Astrocyte of the cerebellum (primary cell): Measurements from ENCODE around the gene GAL3ST3.
"Not testable (repeated sequence)": the region's sequence is repeated elsewhere in the genome, so short reads cannot be mapped to it uniquely, and the experiment has no call there.

Experiments
- DNase-seq: peaks from one replicate; pipeline ENCODE4 v3.0.0-alpha.2; 2011; ENCODE audit warnings: low read depth
- H3K4me3 ChIP-seq: 2 replicates; pipeline ENCODE4 v1.5.1; 2011; ENCODE audit warnings: mild to moderate bottlenecking, low read depth, low read length, moderate library complexity
- in situ Hi-C: cut with HindIII; loops from 2 replicates; pipeline ENCODE4 v1.10.0; 2017; ENCODE audit warnings: low sequenced_read_pairs
- TF ChIP-seq, protein P1 (sequence below): IDR thresholded peaks from 2 replicates; pipeline ENCODE4 v1.5.1; 2012; ENCODE audit warnings: low read length, low read depth, moderate library complexity, mild to moderate bottlenecking; ENCODE audit errors: missing control alignments

GAL3ST3 gene

DNA sequence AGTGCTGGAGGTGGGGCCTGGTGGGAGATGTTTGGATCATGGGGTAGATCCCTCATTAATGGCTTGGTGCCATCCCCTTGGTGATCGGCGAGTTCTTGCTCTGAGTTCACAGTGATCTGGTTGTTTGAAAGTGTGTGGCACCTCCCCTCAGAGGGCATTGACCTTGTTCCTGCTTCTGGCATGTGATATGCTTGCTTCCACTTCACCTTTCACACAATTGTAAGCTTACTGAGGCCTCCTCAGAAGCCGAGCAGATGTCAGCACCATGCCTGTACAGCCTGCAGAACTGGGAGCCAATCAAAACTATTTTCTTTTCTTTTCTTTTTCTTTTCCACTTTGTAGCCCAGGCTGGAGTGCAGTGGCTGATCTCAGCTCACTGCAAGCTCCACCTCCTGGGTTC is 11.6 kb downstream of the GAL3ST3 start:
- H3K4me3 ChIP-seq = no peak overlapping the region
- no peak for DNase-seq
- in situ Hi-C loops = no loop called here
- TF ChIP-seq, protein P1, sequence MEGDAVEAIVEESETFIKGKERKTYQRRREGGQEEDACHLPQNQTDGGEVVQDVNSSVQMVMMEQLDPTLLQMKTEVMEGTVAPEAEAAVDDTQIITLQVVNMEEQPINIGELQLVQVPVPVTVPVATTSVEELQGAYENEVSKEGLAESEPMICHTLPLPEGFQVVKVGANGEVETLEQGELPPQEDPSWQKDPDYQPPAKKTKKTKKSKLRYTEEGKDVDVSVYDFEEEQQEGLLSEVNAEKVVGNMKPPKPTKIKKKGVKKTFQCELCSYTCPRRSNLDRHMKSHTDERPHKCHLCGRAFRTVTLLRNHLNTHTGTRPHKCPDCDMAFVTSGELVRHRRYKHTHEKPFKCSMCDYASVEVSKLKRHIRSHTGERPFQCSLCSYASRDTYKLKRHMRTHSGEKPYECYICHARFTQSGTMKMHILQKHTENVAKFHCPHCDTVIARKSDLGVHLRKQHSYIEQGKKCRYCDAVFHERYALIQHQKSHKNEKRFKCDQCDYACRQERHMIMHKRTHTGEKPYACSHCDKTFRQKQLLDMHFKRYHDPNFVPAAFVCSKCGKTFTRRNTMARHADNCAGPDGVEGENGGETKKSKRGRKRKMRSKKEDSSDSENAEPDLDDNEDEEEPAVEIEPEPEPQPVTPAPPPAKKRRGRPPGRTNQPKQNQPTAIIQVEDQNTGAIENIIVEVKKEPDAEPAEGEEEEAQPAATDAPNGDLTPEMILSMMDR = no peak

DNA sequence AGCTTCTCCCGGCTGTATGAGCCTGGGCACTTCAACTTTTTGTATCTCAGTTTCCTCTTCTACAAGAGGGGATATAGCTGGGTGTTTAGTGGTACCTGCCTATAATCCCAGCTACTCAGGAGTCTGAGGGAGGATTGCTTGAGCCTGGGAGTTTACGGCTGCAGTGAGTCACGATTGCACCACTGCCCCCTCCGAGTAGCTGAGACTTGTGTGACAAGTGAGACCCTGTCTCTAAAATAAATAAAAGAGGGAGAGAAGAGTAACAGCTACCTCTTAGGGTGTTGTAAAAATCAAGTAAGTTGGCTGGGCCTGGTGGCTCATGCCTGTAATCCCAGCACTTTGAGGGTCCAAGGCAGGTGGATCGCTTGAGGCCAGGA is 12.6 kb downstream of the GAL3ST3 start:
- no peak overlapping the region for H3K4me3 ChIP-seq
- in situ Hi-C loops = no loop called here
- no peak for DNase-seq
- TF ChIP-seq, protein P1 = no peak

- H3K4me3 ChIP-seq = no peak overlapping the region
Observed at GRCh38 chr11:66035653-66036333, 13.2 kb downstream of the GAL3ST3 start.

DNA sequence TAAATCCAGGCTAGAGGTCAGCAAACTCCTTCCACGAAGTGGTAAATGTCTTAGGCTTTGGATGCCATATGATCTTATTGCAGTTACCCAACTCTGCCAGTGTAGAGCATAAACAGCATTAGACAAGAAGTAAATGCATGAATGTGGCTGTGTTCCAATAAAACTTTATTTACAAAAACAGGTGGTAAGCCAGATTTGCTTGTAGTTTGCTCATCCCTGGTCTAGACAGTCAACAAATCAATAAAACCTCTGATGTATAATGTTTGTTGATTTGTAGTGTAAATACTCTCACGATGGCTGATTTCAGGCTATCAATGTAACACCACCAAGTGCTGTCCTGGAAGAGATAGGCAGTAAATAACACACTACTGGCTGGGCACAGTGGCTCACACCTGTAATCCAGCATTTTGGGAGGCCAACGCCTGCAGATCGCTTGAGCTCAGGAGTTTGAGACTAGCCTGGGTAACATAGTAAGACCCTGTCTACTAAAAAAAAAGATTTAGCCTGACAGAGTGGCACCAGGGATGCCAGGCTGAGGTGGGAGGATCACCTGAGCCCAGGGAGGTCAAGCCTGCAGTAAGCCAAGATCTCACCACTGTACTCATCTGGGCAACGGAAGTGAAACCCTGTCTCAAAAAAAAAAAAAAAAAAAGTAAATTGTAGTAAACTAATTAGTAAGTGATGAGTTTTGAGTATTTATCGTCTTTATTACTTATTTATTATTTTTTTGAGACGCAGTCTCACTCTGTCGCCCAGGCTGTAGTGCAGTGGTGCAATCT is 15.8 kb downstream of the GAL3ST3 start:
- H3K4me3 ChIP-seq = no peak overlapping the region
- DNase-seq = no peak
- TF ChIP-seq, protein P1 = no peak
- in situ Hi-C loops = no loop called here

More at GRCh38 chr11:66035653-66036333, 13.2 kb downstream of the GAL3ST3 start:
- TF ChIP-seq, protein P1 = no peak
- in situ Hi-C loops = no loop called here
- DNase-seq = no peak

DNA sequence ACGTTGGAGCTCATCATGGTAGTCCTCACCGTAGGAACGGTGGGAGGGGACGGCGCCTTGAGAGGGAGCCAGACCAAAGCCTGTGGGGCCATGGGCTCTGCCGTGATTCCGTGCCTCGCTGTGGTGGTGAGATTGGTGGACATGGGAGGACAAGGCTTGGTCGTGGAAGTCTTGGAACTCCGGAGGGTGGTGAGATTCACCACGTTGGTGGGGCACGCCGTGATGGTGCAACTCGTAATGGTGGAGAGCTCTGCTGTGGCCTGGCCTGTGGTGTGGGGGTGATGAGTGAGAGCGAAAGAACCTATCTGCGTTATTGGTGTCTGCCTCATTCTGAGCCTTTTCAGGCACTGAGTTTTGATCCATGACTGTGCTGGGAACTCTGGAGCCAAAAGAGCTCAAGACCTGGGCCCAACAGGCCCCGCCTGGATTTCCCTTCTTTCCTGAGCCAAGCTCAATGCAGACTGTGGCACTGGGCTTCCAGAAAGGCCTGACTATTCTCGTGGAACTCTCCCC is 22.9 kb downstream of the GAL3ST3 start, which contains the start of gene CATSPER1:
Gene CATSPER1 (minus strand): TSS at position 463 of the 513 bp plus-strand sequence. CDS start 100 bp downstream, at position 363.
- DNase-seq = no peak
- in situ Hi-C loops = no loop called here
- TF ChIP-seq, protein P1 = no peak
- H3K4me3 ChIP-seq = no peak within 1 kb of the TSS

GRCh38 chr11:66023186-66023440 is 25.8 kb downstream of the GAL3ST3 start:
- in situ Hi-C loops, DNase-seq, H3K4me3 ChIP-seq: not testable (repeated sequence)
